Fibroblast of lung (primary cell): ENCODE data around the gene LMAN1L. TPM values are rescaled to one million over a fixed set of nuclear protein-coding genes. Genes with fewer than 3 reads are reported as not detected.

ENCODE experiments used
- DNase-seq, 2 donors: peaks; one replicate each; pipeline versions ENCODE4 v3.0.0 to v3.0.0-alpha.2; 2010; ENCODE audit warnings: low read depth in 2 of 2
- H2AFZ ChIP-seq: 2 replicates; pipeline ENCODE4 v1.5.1; 2012; ENCODE audit warnings: low read length, control low read depth, inconsistent platforms
- H3K27ac ChIP-seq: 2 replicates; pipeline ENCODE4 v1.5.1; 2011; ENCODE audit warnings: low read length, control low read depth; ENCODE audit not compliant: insufficient read depth
- H3K27me3 ChIP-seq: 2 replicates; pipeline ENCODE4 v1.5.1; 2011; ENCODE audit warnings: mild to moderate bottlenecking, low read length; ENCODE audit not compliant: control insufficient read depth, insufficient read depth
- H3K36me3 ChIP-seq: 2 replicates; pipeline ENCODE4 v1.5.1; 2011; ENCODE audit warnings: low read length; ENCODE audit not compliant: control insufficient read depth, insufficient read depth
- H3K4me1 ChIP-seq: 2 replicates; pipeline ENCODE4 v1.5.1; 2011; ENCODE audit warnings: low read length; ENCODE audit not compliant: control insufficient read depth, insufficient read depth; ENCODE audit errors: extremely low read depth
- H3K4me2 ChIP-seq: 2 replicates; pipeline ENCODE4 v1.5.1; 2011; ENCODE audit warnings: low read length, control low read depth; ENCODE audit not compliant: insufficient read depth; ENCODE audit errors: extremely low read depth
- H3K4me3 ChIP-seq, 4 experiments: fragments of 200-600 bp in 1 of 4; sonication (generic) in 1 of 4; replicated peaks in 1 of 4; 2 replicates each; pipeline ENCODE4 v1.5.1; 2011 to 2016; ENCODE audit warnings: low read length in 4 of 4, low read depth in 3 of 4, mild to moderate bottlenecking in 3 of 4, control low read depth in 2 of 4, inconsistent platforms in 1 of 4, mixed read lengths in 1 of 4; ENCODE audit not compliant: insufficient read depth in 1 of 4; ENCODE audit errors: control extremely low read depth in 1 of 4
- H3K79me2 ChIP-seq: 2 replicates; pipeline ENCODE4 v1.5.1; 2012; ENCODE audit warnings: mild to moderate bottlenecking, low read length, inconsistent platforms; ENCODE audit not compliant: control insufficient read depth, insufficient read depth
- H3K9ac ChIP-seq: 2 replicates; pipeline ENCODE4 v1.5.1; 2011; ENCODE audit warnings: mild to moderate bottlenecking, low read length, control low read depth; ENCODE audit not compliant: insufficient read depth
- H3K9me3 ChIP-seq: 2 replicates; pipeline ENCODE4 v1.5.1; 2012; ENCODE audit warnings: low read depth, low read length; ENCODE audit not compliant: control insufficient read depth, insufficient read depth
- H4K20me1 ChIP-seq: 2 replicates; pipeline ENCODE4 v1.5.1; 2011; ENCODE audit warnings: low read length; ENCODE audit not compliant: control insufficient read depth, insufficient read depth; ENCODE audit errors: extremely low read depth
- EZH2 ChIP-seq: IDR thresholded peaks from 2 replicates; pipeline ENCODE4 v1.5.1; 2012; ENCODE audit warnings: low read length, control low read depth, mild to moderate bottlenecking; ENCODE audit errors: missing control alignments
- polyA plus RNA-seq, 2 donors: library from polyadenylated mRNA; depleted of rRNA in 1 of 2; stranded (reverse) in 1 of 2; unstranded in 1 of 2; fragments of >200 nt; gene quantifications; 2 replicates each; pipeline ENCODE4 v1.2.1, GENCODE V29; 2011 to 2012; ENCODE audit warnings: missing spikeins in 1 of 2
- total RNA-seq: library from RNA; depleted of rRNA; stranded (reverse); fragments of >200 nt; gene quantifications from 2 replicates; pipeline ENCODE4 v1.2.1, GENCODE V29; 2014
- TF ChIP-seq, protein P1 (sequence below), 2 donors: IDR thresholded peaks in 1 of 2; conservative IDR thresholded peaks in 1 of 2; 1 replicate in 1 of 2; 2 replicates in 1 of 2; pipeline ENCODE4 v1.5.1; 2011 to 2012; ENCODE audit warnings: low read length in 2 of 2, control low read depth in 1 of 2, inconsistent platforms in 1 of 2, low read depth in 1 of 2, mild to moderate bottlenecking in 1 of 2

The LMAN1L gene
- total and polyA plus RNA-seq, 2 donors (not counting 1 experiment from before 2014, with no cell fraction given): not detected

- Histone ChIP-seq H3K4me1 (peaks cover 4% of the 10 kb centered on the region), H3K4me3 (no peak overlapping the region), H3K79me2 (peaks cover 31% of the 10 kb centered on the region), H3K9me3 (no peaks in the 10 kb centered on the region), H3K27ac (peak overlapping the region; percentile 18), H3K27me3 (no peaks in the 10 kb centered on the region), H2AFZ (no peak overlapping the region), H4K20me1 (no peaks in the 10 kb centered on the region), H3K9ac (no peak overlapping the region), H3K36me3 (no peaks in the 10 kb centered on the region), H3K4me2 (no peak overlapping the region)
- DNase-seq: peak; percentile 30 to 83
- TF ChIP-seq EZH2: no peak
- TF ChIP-seq, protein P1, sequence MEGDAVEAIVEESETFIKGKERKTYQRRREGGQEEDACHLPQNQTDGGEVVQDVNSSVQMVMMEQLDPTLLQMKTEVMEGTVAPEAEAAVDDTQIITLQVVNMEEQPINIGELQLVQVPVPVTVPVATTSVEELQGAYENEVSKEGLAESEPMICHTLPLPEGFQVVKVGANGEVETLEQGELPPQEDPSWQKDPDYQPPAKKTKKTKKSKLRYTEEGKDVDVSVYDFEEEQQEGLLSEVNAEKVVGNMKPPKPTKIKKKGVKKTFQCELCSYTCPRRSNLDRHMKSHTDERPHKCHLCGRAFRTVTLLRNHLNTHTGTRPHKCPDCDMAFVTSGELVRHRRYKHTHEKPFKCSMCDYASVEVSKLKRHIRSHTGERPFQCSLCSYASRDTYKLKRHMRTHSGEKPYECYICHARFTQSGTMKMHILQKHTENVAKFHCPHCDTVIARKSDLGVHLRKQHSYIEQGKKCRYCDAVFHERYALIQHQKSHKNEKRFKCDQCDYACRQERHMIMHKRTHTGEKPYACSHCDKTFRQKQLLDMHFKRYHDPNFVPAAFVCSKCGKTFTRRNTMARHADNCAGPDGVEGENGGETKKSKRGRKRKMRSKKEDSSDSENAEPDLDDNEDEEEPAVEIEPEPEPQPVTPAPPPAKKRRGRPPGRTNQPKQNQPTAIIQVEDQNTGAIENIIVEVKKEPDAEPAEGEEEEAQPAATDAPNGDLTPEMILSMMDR (conservative IDR thresholded peaks at IDR 0.05 in 1 of 2, IDR thresholded peaks at IDR 0.05 in 1 of 2; ENCODE audit: low read depth in 1 of 2, low read length in 2 of 2): no peak
Measured at GRCh38 chr15:74866090-74866489, 53.5 kb downstream of the LMAN1L start.

- no peaks in the 10 kb centered on the region for H3K9me3 ChIP-seq
- H3K36me3 ChIP-seq: no peaks in the 10 kb centered on the region
- peaks cover 40% of the 10 kb centered on the region for H3K79me2 ChIP-seq
- H3K27me3 ChIP-seq: no peaks in the 10 kb centered on the region
- no peak overlapping the region for H2AFZ ChIP-seq
- H3K4me3 ChIP-seq: no peak overlapping the region
- no peak for TF ChIP-seq EZH2
- TF ChIP-seq, protein P1 (conservative IDR thresholded peaks at IDR 0.05 in 1 of 2, IDR thresholded peaks at IDR 0.05 in 1 of 2; ENCODE audit: low read depth in 1 of 2, low read length in 2 of 2): no peak
- H4K20me1 ChIP-seq: no peaks in the 10 kb centered on the region
- H3K27ac ChIP-seq: no peak overlapping the region
- no peak overlapping the region for H3K4me2 ChIP-seq
- no peak for DNase-seq
- H3K9ac ChIP-seq: no peak overlapping the region
- peaks cover 4% of the 10 kb centered on the region for H3K4me1 ChIP-seq
Measured at GRCh38 chr15:74867466-74868038, 54.9 kb downstream of the LMAN1L start.

GRCh38 chr15:74868059-74868458, 55.4 kb downstream of the LMAN1L start:
- peaks cover 4% of the 10 kb centered on the region for H3K4me1 ChIP-seq
- H4K20me1 ChIP-seq: no peaks in the 10 kb centered on the region
- H3K36me3 ChIP-seq: no peaks in the 10 kb centered on the region
- H3K4me3 ChIP-seq: no peak overlapping the region
- TF ChIP-seq, protein P1 (conservative IDR thresholded peaks at IDR 0.05 in 1 of 2, IDR thresholded peaks at IDR 0.05 in 1 of 2; ENCODE audit: low read depth in 1 of 2, low read length in 2 of 2): no peak
- no peak for TF ChIP-seq EZH2
- no peaks in the 10 kb centered on the region for H3K9me3 ChIP-seq
- no peak for DNase-seq
- H3K9ac ChIP-seq: no peak overlapping the region
- H3K4me2 ChIP-seq: no peak overlapping the region
- H3K27ac ChIP-seq: no peak overlapping the region
- H3K79me2 ChIP-seq: peaks cover 43% of the 10 kb centered on the region
- H3K27me3 ChIP-seq: no peaks in the 10 kb centered on the region
- H2AFZ ChIP-seq: no peak overlapping the region
